ENCODE results near the gene GALC. TPM values are rescaled to one million over a fixed set of nuclear protein-coding genes. Genes with fewer than 3 reads are reported as not detected.

Gene GALC
- total RNA-seq, 2 donors from 2014 or later, result 22.9 to 24.0 TPM

DNA sequence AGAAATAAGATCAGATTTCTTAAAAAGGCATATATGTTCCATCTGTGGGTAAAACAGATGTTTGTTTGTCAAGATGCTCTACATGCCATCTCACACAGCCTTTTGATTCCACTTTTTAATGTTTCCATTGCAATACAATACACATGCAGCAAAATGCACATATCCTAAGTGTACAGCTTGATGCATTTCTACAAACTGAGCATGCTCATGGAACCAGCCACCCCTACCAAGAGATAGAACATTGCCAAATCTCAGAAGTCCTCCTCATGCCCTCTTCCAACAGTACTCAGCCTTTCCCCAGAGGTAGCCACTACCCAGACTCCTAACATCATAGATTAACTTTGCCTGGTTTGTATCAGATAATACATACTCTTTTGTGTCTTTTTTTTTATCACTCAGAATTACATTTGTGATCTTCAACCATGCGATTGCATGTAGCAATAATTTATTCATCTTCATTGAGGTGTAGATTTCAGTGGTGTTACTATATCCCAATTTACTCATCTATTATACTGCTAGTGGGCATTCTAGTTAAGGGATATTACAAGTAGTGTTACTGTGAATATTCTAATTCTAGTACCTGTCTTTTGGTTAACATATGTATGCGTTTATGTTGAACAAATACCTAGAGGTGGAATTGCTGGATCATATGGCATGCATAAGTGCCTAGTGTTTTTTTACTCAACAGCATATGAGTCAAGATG lies 15.2 kb upstream of the GALC start:
- no peaks in the 10 kb centered on the region for H3K27me3 ChIP-seq (replicated peaks; ENCODE audit: insufficient read depth)
- ATAC-seq (ENCODE audit: insufficient number of reproducible peaks, low FRiP score, low read depth) (no peak), DNase-seq (ENCODE audit: low spot score) (no peak)
- TF ChIP-seq, protein P1, sequence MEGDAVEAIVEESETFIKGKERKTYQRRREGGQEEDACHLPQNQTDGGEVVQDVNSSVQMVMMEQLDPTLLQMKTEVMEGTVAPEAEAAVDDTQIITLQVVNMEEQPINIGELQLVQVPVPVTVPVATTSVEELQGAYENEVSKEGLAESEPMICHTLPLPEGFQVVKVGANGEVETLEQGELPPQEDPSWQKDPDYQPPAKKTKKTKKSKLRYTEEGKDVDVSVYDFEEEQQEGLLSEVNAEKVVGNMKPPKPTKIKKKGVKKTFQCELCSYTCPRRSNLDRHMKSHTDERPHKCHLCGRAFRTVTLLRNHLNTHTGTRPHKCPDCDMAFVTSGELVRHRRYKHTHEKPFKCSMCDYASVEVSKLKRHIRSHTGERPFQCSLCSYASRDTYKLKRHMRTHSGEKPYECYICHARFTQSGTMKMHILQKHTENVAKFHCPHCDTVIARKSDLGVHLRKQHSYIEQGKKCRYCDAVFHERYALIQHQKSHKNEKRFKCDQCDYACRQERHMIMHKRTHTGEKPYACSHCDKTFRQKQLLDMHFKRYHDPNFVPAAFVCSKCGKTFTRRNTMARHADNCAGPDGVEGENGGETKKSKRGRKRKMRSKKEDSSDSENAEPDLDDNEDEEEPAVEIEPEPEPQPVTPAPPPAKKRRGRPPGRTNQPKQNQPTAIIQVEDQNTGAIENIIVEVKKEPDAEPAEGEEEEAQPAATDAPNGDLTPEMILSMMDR (IDR thresholded peaks at IDR 0.05), result no peak
- H3K4me1 ChIP-seq (ENCODE audit: control insufficient read depth in 1 of 2, low read depth in 2 of 2), result no peaks in the 10 kb centered on the region
- no peak overlapping the region for H3K4me3 ChIP-seq
- no peaks in the 10 kb centered on the region for H3K36me3 ChIP-seq
- H3K27ac ChIP-seq, result no peak overlapping the region
- H3K9me3 ChIP-seq, result no peaks in the 10 kb centered on the region

DNA sequence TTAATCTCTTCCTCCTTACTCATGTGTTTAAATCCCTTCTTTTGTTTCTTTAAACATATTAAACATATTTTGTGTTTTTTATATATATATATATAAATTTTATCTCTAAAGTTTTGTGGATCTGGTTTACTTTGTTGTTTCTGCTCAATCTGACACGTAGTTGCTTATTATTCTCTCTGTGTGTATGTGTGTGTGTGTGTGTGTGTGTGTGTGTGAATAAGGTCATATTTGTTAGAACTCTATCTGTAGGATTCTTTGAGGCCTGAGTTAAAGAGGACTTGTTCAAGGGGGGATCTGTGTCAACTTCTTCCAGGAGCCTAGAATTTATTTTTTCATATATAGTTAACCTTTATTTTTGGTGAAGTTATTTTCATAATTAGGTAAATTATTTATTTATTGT lies 14.6 kb upstream of the GALC start:
- no peaks in the 10 kb centered on the region for H3K9me3 ChIP-seq
- no peaks in the 10 kb centered on the region for H3K36me3 ChIP-seq
- ATAC-seq (ENCODE audit: insufficient number of reproducible peaks, low FRiP score, low read depth), result no peak
- no peak overlapping the region for H3K4me3 ChIP-seq
- no peaks in the 10 kb centered on the region for H3K27me3 ChIP-seq (replicated peaks; ENCODE audit: insufficient read depth)
- no peak for DNase-seq (ENCODE audit: low spot score)
- TF ChIP-seq, protein P1 (IDR thresholded peaks at IDR 0.05), result no peak
- no peak overlapping the region for H3K27ac ChIP-seq
- H3K4me1 ChIP-seq (ENCODE audit: control insufficient read depth in 1 of 2, low read depth in 2 of 2), result no peaks in the 10 kb centered on the region

DNA sequence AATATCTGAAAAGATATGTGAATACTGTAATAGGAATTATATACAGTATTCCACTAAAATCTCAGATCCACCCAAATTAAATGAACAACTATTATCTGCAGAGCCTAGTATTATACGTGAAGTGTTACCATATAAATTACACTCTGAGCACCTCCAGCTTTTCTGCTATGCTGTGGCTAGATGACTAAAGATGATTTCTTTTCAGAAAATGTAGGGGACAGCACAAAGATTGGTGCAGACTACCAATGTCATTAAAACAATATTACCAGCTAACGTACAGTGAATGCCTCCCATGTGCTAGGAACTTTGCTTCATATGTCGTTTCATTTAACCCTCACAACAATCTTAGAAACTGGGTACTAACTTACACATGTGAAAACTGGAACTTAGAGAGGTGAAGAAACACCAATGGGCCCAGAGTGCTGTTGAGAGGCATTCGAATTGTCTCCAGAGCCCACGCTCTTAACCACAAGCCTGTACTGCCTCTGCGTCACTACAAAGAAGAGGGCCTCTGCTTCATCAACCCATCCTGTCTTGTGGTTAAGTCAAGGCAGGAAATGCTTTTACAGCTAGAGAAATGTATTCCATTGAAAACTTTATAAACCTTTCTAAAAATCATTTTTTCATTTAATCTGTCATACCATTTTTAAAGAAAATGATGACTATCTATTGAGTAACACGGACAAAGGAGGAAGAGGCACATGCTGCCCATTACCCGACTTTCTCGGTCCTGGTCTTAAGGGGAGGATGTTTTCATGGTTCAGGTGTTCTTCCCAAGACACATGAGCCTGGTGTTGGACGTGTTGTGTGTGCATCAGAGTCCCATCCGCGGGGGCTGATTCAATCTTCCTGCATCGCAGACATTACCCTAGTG lies 13.2 kb upstream of the GALC start:
- DNase-seq (ENCODE audit: low spot score) (no peak), ATAC-seq (ENCODE audit: insufficient number of reproducible peaks, low FRiP score, low read depth) (no peak)
- Histone ChIP-seq H3K9me3 (no peaks in the 10 kb centered on the region), H3K4me1 (ENCODE audit: control insufficient read depth in 1 of 2, low read depth in 2 of 2) (no peaks in the 10 kb centered on the region), H3K36me3 (no peaks in the 10 kb centered on the region), H3K27ac (peak overlapping the region in 1 of 2 donors; percentile 1), H3K4me3 (peak overlapping the region; percentile 27), H3K27me3 (replicated peaks; ENCODE audit: insufficient read depth) (no peaks in the 10 kb centered on the region)
- TF ChIP-seq, protein P1 (IDR thresholded peaks at IDR 0.05), result no peak

- TF ChIP-seq, protein P1 (IDR thresholded peaks at IDR 0.05), result no peak
- peak within 1 kb of the TSS; percentile 24 for H3K4me3 ChIP-seq
- no peak within 1 kb of the TSS for H3K27ac ChIP-seq
- H3K9me3 ChIP-seq, result no peaks in the 10 kb centered on the region
- ATAC-seq (ENCODE audit: insufficient number of reproducible peaks, low FRiP score, low read depth) (no peak), DNase-seq (ENCODE audit: low spot score) (no peak)
- no peaks in the 10 kb centered on the region for H3K27me3 ChIP-seq (replicated peaks; ENCODE audit: insufficient read depth)
- no peaks in the 10 kb centered on the region for H3K4me1 ChIP-seq (ENCODE audit: control insufficient read depth in 1 of 2, low read depth in 2 of 2)
- no peaks in the 10 kb centered on the region for H3K36me3 ChIP-seq
Measured at GRCh38 chr14:88005050-88005481, 12.1 kb upstream of the GALC start, which contains the start of gene GPR65. GPR65 (plus strand) TSS chr14:88005135; CDS start chr14:88010848, 5,713 bp downstream.

DNA sequence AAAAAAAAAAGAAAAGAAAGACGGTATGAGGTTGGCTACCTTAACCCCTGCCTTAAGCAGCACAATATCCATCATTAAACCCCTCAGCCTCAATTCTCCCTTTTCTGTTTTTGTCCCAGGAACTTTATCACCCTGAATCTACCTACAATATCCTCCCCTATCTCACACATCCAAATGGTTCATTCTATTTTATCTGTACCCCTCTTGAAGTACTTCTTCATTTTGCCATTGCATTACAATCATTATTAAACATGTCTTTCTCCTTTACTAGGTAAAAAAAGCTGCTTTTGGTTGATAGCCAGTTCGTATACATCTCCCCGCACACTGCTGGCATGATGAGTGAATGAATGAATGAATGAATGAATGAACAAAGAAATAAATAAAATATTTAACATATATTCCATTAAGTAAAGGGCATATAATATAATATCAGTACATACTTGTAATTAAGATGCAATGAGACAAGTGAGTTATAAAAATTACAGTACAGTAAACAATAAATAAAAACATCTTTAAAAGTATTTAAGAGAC lies 11.6 kb upstream of the GALC start:
- no peaks in the 10 kb centered on the region for H3K27me3 ChIP-seq (replicated peaks; ENCODE audit: insufficient read depth)
- ATAC-seq (ENCODE audit: insufficient number of reproducible peaks, low FRiP score, low read depth) (no peak), DNase-seq (ENCODE audit: low spot score) (no peak)
- TF ChIP-seq, protein P1 (IDR thresholded peaks at IDR 0.05), result no peak
- H3K4me1 ChIP-seq (ENCODE audit: control insufficient read depth in 1 of 2, low read depth in 2 of 2), result no peaks in the 10 kb centered on the region
- no peak overlapping the region for H3K4me3 ChIP-seq
- H3K27ac ChIP-seq, result no peak overlapping the region
- no peaks in the 10 kb centered on the region for H3K36me3 ChIP-seq
- no peaks in the 10 kb centered on the region for H3K9me3 ChIP-seq

Measured in thoracic aorta (tissue), 2 donors.